Fibroblast of lung (primary cell): Measurements from ENCODE around the gene LRMDA.

Experiments
- CTCF ChIP-seq, 2 donors: IDR thresholded peaks in 1 of 2; conservative IDR thresholded peaks in 1 of 2; 1 replicate in 1 of 2; 2 replicates in 1 of 2; pipeline ENCODE4 v1.5.1; 2011 to 2012; ENCODE audit warnings: low read length in 2 of 2, control low read depth in 1 of 2, inconsistent platforms in 1 of 2, low read depth in 1 of 2, mild to moderate bottlenecking in 1 of 2
- EZH2 ChIP-seq: IDR thresholded peaks from 2 replicates; pipeline ENCODE4 v1.5.1; 2012; ENCODE audit warnings: low read length, control low read depth, mild to moderate bottlenecking; ENCODE audit errors: missing control alignments

- TF ChIP-seq CTCF (conservative IDR thresholded peaks at IDR 0.05 in 1 of 2, IDR thresholded peaks at IDR 0.05 in 1 of 2; ENCODE audit: low read depth in 1 of 2, low read length in 2 of 2) (no peak), EZH2 (no peak)
These were observed 605.5 kb downstream of the LRMDA start for GRCh38 chr10:76036962-76037361.
